Fibroblast of skin of left quadriceps (primary cell): Measurements from ENCODE around the gene CFL2.
A peak's percentile ranks its signal among the peaks of the same experiment; 100 is the strongest.
"Not testable (repeated sequence)": the region's sequence is repeated elsewhere in the genome, so short reads cannot be mapped to it uniquely, and the experiment has no call there.

Experiments
- DNase-seq, 2 experiments: peaks; one replicate each; pipeline ENCODE4 v3.0.0-alpha.2; 2013; ENCODE audit warnings: low read depth in 2 of 2

The CFL2 gene

GRCh38 chr14:34711796-34712712 is 2.3 kb downstream of the CFL2 start:
- no peak for DNase-seq

- DNase-seq = peak; percentile 92
Observed at GRCh38 chr14:34711169-34711568, 3.2 kb downstream of the CFL2 start.

- DNase-seq = peak in 1 of 2 experiments; percentile 35
Observed at GRCh38 chr14:34710744-34711143, 3.6 kb downstream of the CFL2 start.

GRCh38 chr14:34710006-34710405 is 4.4 kb downstream of the CFL2 start:
- no peak for DNase-seq

- no peak for DNase-seq
Observed at GRCh38 chr14:34707722-34708121, 6.7 kb downstream of the CFL2 start.

GRCh38 chr14:34701808-34702207 is 12.6 kb downstream of the CFL2 start:
- no peak for DNase-seq

GRCh38 chr14:34700622-34701130 is 13.7 kb downstream of the CFL2 start:
- no peak for DNase-seq

- DNase-seq = peak; percentile 96 to 97
Observed at GRCh38 chr14:34699873-34700621, 14.3 kb downstream of the CFL2 start.

GRCh38 chr14:34694216-34694615 is 20.2 kb downstream of the CFL2 start:
- not testable (repeated sequence) for DNase-seq

GRCh38 chr14:34693228-34693939 is 21.0 kb downstream of the CFL2 start:
- no peak for DNase-seq

GRCh38 chr14:34692898-34693227 is 21.5 kb downstream of the CFL2 start:
- DNase-seq = no peak

GRCh38 chr14:34692348-34692747 is 22.0 kb downstream of the CFL2 start:
- peak; percentile 46 to 47 for DNase-seq

- no peak for DNase-seq
Observed at GRCh38 chr14:34691206-34691605, 23.2 kb downstream of the CFL2 start.

- no peak for DNase-seq
Observed at GRCh38 chr14:34688470-34689206, 25.8 kb downstream of the CFL2 start.

GRCh38 chr14:34685819-34686428 is 28.5 kb downstream of the CFL2 start:
- DNase-seq = no peak

GRCh38 chr14:34684578-34684977 is 29.8 kb downstream of the CFL2 start:
- DNase-seq = peak in 1 of 2 experiments; percentile 20

- peak in 1 of 2 experiments; percentile 34 for DNase-seq
Observed at GRCh38 chr14:34682787-34683321, 31.5 kb downstream of the CFL2 start.

GRCh38 chr14:34680806-34681479 is 33.5 kb downstream of the CFL2 start:
- no peak for DNase-seq

GRCh38 chr14:34678735-34679134 is 35.7 kb downstream of the CFL2 start:
- DNase-seq = no peak

GRCh38 chr14:34678306-34678705 is 36.1 kb downstream of the CFL2 start:
- DNase-seq = no peak
